Peyer's patch (tissue), 4 donors: Measurements from ENCODE around the gene SLC25A30. TPM values are rescaled to one million over a fixed set of nuclear protein-coding genes. Genes with fewer than 3 reads are reported as not detected.

ENCODE experiments used
- total RNA-seq, 4 donors: library from RNA; depleted of rRNA; stranded (reverse); fragments of >200 nt; gene quantifications; one replicate each; pipeline ENCODE4 v1.1.0, GENCODE V29; 2016

The SLC25A30 gene
- total RNA-seq, 4 donors from 2014 or later, result 5.5 to 16.5 (median 8.8) TPM

Other genes with a start within 250 kb of the SLC25A30 start
- gene KCTD4, start 217.3 kb downstream of the SLC25A30 start, total RNA-seq, result under 1 TPM in 1 of 4 donors, not detected in 3; 0.35 TPM
- 1,000 to 10,000 TPM; 1,719 to 2,278 (median 1,854) TPM for gene TPT1, start 77.2 kb downstream of the SLC25A30 start, total RNA-seq
- 10 to 100 TPM; 48.7 to 84.3 (median 64.0) TPM for gene COG3, start 46.6 kb upstream of the SLC25A30 start, total RNA-seq
- gene ERICH6B, start 197.4 kb upstream of the SLC25A30 start, total RNA-seq, result not detected